Stimulated activated CD4-positive, alpha-beta T cell treated with anti-CD3 and anti-CD28 coated beads, Interleukin-1b, Interleukin-23, amount 100 ng/mL, for 1 hour (primary cell): ENCODE measurements around the gene RNGTT.
"Not testable (repeated sequence)": the region's sequence is repeated elsewhere in the genome, so short reads cannot be mapped to it uniquely, and the experiment has no call there.

ENCODE experiments used
- DNase-seq, 2 donors: peaks; one replicate each; pipeline ENCODE4 v3.0.0-alpha.2; 2020; ENCODE audit warnings: low read depth in 2 of 2

The RNGTT gene

DNA sequence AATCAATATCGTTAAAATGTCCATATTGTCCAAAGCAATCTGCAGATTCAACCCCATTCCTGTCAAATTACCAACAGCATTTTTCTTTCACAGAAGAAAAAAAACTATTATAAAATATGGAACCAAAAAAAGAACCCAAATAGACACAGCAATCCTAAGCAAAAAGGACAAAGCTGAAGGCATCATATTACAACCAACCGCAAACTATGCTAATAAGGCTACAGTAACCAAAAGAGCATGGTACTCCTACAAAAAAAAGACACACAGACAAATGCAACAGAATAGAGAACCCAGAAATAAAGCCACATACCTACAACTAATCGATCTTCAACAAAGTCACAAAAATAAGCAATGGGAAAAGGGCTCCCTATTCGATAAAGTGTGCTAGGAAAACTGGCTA lies 49.2 kb downstream of the RNGTT start:
- DNase-seq, result no peak

DNA sequence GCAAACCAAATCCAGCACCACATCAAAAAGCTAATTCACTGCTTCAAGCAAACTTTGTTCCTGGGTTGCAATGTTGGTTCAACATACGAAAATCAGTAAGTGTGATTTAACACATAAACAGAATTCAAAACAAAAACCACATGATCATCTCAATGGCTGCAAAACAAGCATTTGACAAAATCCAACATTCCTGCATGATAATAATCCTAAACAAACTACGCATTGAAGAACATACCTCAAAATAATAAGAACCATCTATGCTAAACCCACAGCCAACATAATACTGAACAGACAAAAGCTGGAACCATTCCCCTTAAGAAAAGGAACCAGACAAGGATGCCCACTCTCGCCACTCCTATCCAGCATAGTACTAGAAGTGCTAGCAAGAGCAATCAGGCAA lies 49.9 kb downstream of the RNGTT start:
- no peak for DNase-seq

DNA sequence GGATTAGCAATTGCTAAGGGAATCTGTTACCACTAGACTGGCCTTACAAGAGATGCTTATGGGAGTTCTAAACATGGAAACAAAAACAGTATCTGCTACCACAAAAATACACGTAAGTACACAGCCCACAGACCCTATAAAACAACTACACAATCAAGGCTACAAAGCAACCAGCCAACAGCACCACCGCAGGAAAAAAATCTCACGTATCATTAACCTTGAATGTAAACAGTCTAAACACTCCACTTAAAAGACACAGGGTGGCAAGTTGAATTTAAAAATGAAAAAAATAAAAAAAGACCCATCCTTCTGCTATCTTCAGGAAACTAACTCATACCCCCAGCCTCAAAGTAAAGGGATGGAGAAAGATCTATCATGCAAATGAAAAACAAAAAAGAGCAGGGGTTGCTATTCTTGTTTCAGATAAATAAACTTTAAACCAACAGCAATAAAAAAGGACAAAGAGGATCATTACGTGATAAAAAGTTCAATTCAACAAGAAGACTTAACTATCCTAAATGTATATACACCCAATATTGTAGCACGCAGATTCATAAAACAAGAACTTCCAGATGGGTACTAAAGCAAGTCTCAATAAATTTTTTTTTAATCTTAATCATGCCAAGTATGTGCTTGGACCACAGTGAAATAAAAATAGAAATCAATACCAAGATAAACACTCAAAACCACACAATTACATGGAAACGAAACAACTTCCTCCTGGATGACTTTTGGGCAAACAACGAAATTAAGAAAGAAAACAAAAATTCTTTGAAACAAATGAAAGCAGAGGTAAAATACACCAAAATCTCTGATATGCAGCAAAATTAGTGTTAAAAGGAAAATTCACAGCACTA lies 52.3 kb downstream of the RNGTT start:
- DNase-seq, result no peak

DNA sequence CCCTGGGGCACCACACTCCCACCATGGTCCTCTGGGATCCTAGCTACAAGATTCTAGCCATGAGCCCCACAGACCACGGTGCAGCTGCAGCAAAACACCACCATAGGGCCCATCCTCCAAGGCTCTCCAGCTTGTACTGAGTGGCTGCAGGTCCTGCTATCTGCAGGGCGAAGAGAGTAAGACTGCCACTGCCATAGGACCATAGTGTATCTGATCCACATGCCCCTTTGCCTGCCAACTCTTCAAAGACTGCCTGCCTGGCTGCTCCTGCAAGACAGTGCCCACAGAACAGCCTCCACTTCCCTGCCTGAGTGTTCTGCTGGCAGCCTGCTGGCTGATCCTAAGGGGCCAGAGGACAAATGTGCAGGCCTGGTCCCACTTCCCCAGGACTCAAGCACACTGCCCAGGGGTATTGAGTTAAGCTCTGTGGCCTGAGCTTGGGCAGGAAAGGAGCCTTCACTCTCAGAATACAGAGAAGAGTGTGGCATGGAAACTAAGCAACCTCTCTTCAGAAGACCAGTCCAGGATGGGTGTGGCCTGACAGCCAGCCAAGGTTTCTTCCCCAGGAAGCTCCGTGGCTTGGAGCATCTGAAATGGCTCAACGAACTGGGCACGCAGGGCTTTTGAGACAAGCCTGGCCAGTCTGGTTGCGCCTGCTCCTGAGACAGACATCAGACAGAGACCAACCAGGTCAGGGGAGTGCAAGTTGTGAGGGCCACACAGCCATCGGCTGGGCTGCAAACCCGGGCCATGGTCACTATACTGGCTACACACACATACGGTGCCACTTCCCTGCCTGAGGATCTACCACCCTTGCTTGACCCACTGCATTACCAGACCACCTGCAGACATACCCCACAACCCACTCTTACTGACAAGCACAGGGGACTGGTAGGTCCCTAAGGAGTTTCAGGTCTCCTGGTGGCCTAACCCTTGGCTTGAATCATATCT lies 54.5 kb downstream of the RNGTT start:
- DNase-seq, result no peak

DNA sequence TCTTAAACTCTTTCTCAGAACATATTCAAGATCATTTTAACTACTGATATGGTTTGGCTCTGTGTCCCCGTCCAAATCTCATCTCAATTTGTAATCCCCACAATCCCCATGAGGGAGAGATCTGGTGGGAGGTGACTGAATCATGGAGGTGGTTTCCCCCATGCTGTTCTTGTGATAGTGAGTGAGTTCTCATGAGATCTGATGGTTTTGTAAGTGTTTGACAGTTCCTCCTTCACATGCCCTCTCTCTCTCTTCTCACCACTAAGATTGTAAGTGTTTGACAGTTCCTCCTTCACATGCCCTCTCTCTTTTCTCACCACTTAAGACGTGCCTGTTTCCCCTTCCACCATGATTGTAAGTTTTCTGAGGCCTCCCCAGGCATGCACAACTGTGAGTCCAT lies 56.3 kb downstream of the RNGTT start:
- DNase-seq, result not testable (repeated sequence)

DNA sequence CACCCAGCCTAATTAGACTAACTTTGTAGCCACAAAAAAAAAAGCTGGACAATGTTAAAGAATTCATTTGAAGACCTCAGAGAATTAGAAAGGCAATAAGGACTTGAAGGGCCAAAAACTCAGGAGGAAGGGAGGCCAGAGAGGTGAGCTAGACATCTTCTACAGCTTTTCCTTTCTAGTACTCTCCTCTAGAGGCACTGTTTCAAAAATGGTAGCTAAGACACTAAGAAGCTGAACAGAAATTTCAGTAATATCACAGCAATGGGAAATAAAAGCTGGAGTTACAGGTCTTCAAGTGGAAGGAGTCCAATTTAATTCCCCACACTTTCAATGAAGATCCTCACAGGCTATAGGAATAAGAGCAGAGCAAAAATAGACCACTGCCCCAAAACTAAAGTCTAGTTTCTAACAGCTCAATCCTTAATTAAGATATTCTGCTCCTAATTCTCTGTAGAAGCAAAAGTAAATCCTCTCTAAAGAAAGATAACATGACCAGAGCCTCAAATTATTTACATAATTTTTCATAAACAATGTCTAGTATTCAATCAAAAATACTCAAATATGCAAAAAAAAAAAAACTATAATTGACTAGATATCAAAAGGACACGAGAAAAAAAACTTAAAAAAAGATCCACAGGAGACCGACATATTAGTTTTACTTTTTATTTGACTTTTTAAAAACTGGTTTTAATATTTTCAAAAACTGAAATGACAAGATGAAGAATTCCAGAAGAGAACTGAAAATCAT lies 63.7 kb downstream of the RNGTT start:
- DNase-seq, result no peak

DNA sequence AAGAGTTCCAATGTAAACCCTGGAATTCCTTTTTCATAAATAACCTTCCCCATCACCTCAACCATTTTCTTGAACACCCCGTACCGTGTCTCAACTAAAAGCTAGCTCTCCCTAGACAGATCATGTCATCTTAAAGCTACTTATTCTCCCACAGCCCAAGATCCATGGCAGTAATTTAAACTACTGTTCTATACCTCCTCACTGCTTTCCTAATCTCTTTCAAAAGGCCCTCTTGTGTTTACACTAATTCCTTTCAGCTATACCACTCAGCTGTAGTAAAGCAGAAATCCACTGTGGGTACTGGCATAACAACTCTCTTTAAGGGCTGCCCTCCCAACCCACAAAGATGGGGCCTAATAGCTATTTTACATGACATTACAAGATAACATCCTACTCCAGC lies 67.5 kb downstream of the RNGTT start:
- DNase-seq, result no peak

DNA sequence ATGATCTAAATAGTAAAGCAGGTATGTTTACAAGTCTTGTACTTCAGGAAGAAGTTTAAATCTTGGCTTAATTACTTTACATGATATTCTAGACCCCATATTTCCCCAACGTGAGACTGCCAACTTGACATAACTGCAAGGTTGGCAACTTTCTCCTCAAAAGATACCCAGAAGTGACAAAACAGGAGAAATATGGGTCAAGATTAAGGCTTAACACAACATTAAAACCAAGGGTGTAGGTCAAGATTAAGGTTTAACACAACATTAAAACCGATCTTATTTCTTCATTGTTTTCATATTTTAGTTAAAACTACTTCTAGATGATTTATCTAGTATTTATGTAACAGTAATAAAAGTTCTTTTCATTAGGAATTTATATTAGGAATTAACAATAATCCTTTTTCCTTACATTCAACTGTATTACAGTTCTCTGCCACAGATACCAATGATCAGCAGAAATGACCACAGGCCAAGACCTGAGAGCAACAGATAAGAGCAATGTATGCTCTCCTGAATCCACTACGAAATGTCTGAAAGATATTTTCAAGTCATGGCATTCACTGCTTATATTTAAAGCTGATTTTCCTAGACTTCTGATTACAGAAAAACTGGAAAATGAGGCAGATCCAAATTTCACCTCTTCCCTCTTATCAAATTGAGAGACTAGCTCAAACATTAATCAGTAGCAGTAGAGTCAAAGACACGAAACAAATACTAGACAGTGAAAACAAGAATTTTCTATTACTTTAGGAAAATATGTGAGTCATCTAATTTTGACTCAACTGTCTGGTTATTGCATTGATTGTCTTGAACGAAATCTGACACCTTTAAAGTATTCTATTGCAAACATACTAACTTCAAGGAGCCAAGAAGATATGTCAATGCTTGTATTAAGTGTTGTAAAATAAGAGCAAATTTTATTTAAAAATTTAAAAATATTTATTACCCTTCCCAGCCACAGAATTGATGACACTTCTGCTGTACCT lies 72.3 kb downstream of the RNGTT start:
- no peak for DNase-seq

DNA sequence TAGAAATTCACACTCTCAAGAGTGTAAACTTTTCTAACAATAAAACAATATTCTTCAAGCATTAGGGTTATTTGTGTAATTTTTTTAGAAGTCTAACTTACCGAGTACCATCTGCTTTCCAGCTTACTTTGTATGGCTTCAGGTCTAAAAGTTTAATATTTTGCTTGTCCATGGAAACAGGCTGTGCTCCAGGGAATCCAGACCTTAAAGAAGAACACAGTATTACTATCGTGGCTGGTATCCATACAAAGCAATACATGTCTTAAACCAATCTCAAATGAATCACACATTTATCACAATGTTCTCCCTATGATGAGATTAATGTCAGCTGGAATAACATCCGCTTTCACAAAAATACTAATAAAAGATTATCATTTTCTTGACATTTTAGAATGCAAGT lies 73.0 kb downstream of the RNGTT start:
- DNase-seq, result no peak

DNA sequence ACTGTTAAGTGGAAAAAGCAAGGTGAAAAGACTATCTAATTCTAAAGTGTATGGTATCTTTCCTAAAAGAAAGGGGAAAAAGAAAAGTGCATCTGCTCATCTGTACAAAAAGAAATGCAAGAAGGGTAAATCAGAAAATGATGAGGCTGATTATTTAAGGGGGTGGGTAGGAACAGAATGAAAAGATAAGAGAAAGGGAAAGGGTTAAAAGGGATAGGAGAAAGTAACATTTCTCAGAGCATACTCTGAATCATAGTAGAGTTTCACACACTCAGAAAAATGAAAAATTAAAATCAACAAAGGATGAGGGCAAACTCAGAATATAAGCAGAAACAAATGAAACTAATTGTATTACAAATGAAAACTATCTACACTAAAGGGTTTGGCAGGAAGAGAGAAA lies 79.1 kb downstream of the RNGTT start:
- no peak for DNase-seq

DNA sequence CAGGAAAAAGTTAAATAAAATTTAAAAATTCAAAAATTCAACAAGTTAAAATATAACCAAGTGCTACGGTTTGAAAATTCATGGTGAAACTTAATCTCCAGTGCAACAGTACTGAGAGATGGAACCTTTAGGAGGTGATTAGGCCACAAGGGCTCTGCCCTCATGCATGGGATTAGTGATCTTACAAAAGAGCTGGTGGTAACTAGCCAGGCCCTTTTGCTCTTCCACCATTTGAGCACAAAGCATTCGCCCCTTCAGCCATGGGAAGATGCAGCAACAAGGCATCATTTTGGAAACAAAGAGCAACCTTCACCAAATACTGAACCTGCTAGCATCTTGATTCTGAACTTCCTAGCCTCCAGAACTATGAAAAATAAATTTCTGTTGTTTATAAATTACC lies 80.9 kb downstream of the RNGTT start:
- no peak for DNase-seq

DNA sequence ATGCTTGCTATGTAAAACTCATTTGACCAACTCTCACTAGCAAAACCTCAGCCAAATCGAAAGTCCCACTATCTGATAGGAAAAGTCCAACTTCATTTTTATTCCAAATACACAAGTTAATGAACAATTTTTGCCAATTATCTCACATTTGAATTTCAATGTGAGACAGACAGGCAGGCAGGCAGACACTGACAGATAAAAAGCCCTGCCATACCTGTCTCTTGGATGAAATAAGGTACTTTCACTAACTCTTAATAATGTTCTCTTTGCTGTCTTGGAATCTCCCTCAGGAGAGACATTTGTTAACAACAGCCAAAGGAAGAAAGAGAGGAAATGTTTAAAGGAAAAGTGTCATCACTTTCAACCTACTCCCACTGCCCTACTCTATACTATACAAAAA lies 82.0 kb downstream of the RNGTT start:
- DNase-seq, result no peak

DNA sequence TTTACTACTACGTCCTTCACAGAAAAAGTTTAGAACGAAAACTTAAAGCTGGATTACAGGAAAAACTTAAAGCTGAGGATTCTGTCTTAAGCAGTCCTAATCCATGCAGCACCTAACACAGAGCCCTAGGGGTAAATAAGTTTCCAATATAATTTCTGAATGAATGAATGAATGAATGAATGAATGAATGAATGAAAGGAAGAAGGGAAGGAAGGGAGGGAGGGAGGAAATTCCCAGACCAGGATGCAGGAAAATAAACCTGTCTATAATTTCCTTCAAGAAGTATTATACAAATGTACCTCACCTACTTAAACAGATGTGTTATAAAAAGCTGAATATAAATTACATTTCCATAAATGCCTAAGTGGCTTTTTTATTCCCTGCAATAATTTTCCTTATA lies 83.4 kb downstream of the RNGTT start:
- DNase-seq, result no peak

DNA sequence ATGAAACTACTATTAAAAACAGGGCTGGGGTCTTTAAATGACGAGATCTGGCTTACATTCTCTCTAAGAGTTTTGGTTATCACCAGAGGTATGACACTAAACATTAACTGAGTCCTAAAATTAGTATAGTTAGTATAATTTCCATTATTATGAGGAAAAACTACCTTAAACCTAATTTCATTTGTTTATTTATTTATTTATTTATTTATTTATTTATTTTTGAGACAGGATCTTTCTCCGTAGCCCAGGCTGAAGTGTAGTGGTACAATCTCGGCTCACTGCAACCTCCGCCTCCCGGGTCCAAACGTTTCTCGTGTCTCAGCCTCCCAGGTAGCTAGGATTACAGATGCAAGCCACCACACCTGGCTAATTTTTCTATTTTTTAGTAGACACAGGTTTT lies 85.5 kb downstream of the RNGTT start:
- no peak for DNase-seq

DNA sequence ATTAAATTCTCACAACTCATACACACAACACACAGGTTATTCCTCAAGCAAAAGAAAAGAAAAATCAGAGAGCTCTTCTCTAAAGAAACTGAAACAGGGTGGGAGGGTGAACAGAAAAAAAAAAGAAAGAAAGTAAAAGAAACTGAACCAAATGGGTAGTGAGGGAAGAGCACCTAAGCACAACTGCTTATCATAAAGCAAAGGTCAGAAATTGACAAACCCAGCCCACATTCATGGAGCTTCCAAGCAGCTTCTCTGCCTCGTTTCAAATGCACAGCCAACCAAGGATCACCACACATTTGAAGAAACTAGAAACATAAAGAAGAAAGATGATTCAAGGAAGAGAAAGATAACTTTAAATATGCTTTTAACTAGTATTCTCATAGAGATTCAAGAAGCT lies 90.5 kb downstream of the RNGTT start:
- DNase-seq, result no peak

DNA sequence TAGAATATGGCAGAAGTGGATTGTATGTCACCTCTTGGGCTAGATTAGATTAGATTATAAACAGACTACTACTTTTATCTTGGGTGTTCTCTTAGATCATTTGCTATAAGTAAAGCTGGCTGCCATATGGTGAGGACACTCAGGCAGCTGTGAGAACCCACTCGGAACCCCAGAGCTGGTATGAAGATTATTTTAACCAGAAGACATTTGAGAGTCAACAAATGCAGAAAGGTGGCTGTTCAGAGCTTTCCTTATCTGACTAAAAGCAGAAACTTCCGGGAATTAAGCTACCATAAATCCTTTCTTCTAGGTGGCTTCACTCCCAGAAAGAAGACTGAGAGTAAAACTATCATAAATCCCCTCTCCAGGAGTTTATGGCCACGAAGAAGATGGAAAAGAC lies 91.9 kb downstream of the RNGTT start:
- no peak for DNase-seq

DNA sequence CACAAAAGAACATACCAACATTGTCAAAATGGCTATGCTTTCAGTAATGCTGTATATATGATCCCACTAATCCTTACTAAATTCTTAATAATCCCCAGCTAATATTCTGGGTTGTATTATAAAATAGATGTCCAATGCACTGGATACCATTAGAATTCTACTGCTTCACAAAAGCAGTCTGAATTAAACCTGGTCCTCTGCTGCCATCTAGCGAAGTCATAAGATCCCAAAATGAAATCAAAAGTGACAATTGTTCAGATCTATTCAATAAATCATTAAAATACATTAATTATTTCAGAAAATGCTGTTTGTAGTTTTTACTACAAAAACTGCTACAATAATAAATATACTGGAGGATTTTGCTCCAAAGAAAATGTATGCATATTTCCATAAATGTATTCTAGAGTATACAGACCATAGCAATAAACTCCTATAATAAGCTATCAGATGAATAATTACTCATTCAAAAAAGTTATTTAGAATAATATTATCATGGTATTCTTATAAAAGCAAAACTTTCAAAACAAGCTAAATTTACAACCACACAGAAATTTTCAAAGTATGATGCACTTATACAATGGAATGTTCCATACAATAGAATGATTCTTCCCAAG lies 92.6 kb downstream of the RNGTT start:
- DNase-seq, result peak in 1 of 2 donors; percentile 4

DNA sequence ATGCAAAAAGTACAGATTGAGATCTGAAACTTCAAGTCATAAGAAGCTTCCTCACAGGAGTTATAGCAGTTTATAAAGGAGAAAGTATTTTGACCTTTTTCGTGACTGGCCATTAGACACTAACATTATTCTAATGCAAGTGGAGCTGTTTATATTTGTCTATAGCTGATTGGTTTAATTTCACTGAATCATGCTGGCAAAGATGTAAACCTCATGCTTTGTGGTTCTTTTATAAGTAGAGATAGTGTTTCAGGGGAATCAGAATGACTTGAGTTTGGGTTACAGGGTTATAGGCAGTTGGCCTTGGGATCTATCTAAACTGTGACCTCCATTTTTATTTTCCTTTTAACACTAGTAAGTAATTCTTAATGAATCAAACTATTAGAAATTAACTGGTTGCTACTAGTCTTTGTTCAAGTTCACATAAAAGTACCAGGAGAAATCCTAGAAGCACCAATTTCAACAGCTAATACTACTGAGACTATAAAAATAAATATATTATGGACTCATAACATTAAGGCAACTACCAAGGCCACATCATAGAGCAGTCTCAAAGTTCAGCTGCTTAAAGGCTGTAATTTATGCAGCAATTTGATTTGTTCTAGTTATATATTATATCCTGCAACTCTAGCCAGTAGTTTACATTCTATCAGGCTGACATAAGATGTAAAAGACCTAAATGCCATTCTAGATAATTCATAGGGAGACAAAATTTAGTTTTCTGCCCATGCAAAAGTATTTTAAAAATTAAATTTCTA lies 94.0 kb downstream of the RNGTT start:
- no peak for DNase-seq

DNA sequence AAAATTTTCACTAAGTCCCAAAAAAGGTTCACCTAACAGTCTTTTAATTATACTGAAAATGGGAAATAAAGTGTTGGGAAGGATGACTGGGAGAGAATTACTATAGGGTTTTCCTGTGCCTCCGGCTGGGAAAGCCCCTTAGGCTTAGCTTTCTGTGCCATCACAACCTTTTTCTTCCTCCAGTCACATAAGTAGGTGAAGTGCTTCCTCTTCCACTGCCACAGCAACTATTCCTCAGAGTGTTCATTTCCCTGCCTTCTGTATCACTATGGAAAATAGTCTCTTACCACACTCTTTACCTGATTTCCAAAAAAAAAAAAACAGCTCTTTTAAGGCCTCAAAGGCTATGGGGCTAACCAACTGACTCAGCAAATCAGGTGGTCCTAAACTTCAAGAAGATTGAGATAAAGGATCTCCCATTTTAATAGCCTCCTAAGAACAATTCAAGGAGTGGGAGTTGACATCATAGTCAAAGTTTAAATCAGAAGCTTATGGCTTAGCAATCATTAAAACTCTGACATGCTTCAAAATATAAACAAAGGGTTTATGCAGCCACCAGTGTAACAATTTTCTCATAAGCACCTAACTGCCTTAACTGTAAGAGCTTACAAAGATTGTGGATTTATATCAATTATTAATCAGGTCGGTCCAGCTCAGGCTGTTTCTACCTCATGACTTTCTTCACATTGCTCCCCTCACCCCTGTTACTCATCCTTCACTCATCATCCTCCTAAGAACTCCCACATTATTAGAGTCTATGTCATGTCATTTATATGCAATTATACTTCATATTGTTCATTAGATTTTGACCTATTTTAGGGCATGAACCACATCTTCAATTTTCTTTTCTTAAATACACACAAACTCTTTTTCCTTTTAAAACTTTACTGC lies 95.3 kb downstream of the RNGTT start:
- DNase-seq, result no peak
